Naive thymus-derived CD4-positive, alpha-beta T cell (primary cell): ENCODE measurements around the gene GDPD4. TPM values are rescaled to one million over a fixed set of nuclear protein-coding genes. Genes with fewer than 3 reads are reported as not detected.

Experiments
- ATAC-seq: fragments of 150-1000 bp; cut with Tn5 transposase; 2 replicates; pipeline ENCODE4 v1.10.0; 2021; ENCODE audit warnings: mild to moderate bottlenecking, moderate library complexity
- CTCF ChIA-PET: fragments of 350-600 bp; sonication (Branson Sonifier 250); formaldehyde crosslinking; loops from one replicate; lab custom pipeline; 2021; ENCODE audit warnings: antibody characterized with exemption; lab: Charles Lee
- POLR2A ChIA-PET: fragments of 350-600 bp; sonication (Branson Sonifier 250); formaldehyde crosslinking; loops from one replicate; lab custom pipeline; 2021; ENCODE audit warnings: antibody characterized with exemption, inconsistent platforms; lab: Charles Lee
- DNase-seq, 9 donors: peaks; one replicate each; pipeline versions ENCODE4 v3.0.0 to v3.0.0-alpha.2; 2020 to 2022; ENCODE audit warnings: mixed read lengths in 1 of 9
- H3K27ac ChIP-seq: one replicate; pipeline ENCODE4 v1.7.0; 2013; ENCODE audit warnings: mild to moderate bottlenecking, low read depth, low read length, moderate library complexity
- H3K27me3 ChIP-seq, 2 donors: one replicate each; pipeline ENCODE4 v1.7.0; 2013; ENCODE audit warnings: low read length in 2 of 2, mild to moderate bottlenecking in 2 of 2, moderate library complexity in 2 of 2; ENCODE audit not compliant: control insufficient read depth in 2 of 2, insufficient read depth in 2 of 2
- H3K36me3 ChIP-seq, 3 experiments: 1 replicate in 2 of 3; 2 replicates in 1 of 3; pipeline ENCODE4 v1.7.0; 2013; ENCODE audit warnings: low read length in 3 of 3, mild to moderate bottlenecking in 3 of 3, moderate library complexity in 1 of 3; ENCODE audit not compliant: insufficient read depth in 3 of 3, control insufficient read depth in 2 of 3
- H3K4me1 ChIP-seq, 2 donors: one replicate each; pipeline ENCODE4 v1.7.0; 2013; ENCODE audit warnings: low read length in 2 of 2, mild to moderate bottlenecking in 2 of 2, moderate library complexity in 1 of 2; ENCODE audit not compliant: control insufficient read depth in 2 of 2, insufficient read depth in 2 of 2
- H3K4me3 ChIP-seq: 2 replicates; pipeline ENCODE4 v1.7.0; 2013; ENCODE audit warnings: mild to moderate bottlenecking, low read length
- H3K9me3 ChIP-seq, 3 experiments: 1 replicate in 2 of 3; 2 replicates in 1 of 3; pipeline ENCODE4 v1.7.0; 2013; ENCODE audit warnings: low read length in 3 of 3; ENCODE audit not compliant: control insufficient read depth in 2 of 3
- H3K27ac Mint-ChIP-seq, 9 donors: one replicate each; pipeline ENCODE4 v1.8.0; 2020 to 2022; ENCODE audit warnings: mixed read lengths in 9 of 9, mild to moderate bottlenecking in 8 of 9, moderate library complexity in 5 of 9, inconsistent platforms in 2 of 9
- H3K27me3 Mint-ChIP-seq, 5 donors: one replicate each; pipeline ENCODE4 v1.8.0; 2021 to 2022; ENCODE audit warnings: mixed read lengths in 5 of 5, mild to moderate bottlenecking in 1 of 5
- H3K36me3 Mint-ChIP-seq, 5 donors: one replicate each; pipeline ENCODE4 v1.8.0; 2020 to 2022; ENCODE audit warnings: mixed read lengths in 5 of 5, mild to moderate bottlenecking in 3 of 5, inconsistent platforms in 1 of 5
- H3K4me1 Mint-ChIP-seq, 7 donors: one replicate each; pipeline ENCODE4 v1.8.0; 2020 to 2022; ENCODE audit warnings: mixed read lengths in 7 of 7, mild to moderate bottlenecking in 3 of 7, inconsistent platforms in 1 of 7
- H3K4me3 Mint-ChIP-seq, 10 donors: one replicate each; pipeline ENCODE4 v1.8.0; 2020 to 2022; ENCODE audit warnings: mild to moderate bottlenecking in 10 of 10, mixed read lengths in 10 of 10, moderate library complexity in 6 of 10, inconsistent platforms in 2 of 10
- H3K9me3 Mint-ChIP-seq, 11 donors: one replicate each; pipeline ENCODE4 v1.8.0; 2020 to 2022; ENCODE audit warnings: mixed read lengths in 11 of 11, mild to moderate bottlenecking in 4 of 11, inconsistent platforms in 1 of 11, moderate library complexity in 1 of 11
- intact Hi-C, 2 donors: fragments of 100-400 bp; cut with micrococcal nuclease; formaldehyde crosslinking; loops; one replicate each; pipeline ENCODE4 v1.15.1; 2023
- polyA plus RNA-seq, 2 donors: library from polyadenylated mRNA; unstranded; fragments of 300-500 nt; fragmentation: Illumina TruSeq; gene quantifications; one replicate each; pipeline ENCODE4 v1.2.3, GENCODE V29; 2021
- total RNA-seq, 6 experiments: library from RNA in 5 of 6; stranded (reverse) in 5 of 6; gene quantifications; 1 replicate in 5 of 6; 2 replicates in 1 of 6; pipeline ENCODE4 v1.2.3 and lab custom pipeline; 2021 to 2026

The GDPD4 gene
- total and polyA plus RNA-seq, 7 experiments from 2014 or later: not detected

DNA sequence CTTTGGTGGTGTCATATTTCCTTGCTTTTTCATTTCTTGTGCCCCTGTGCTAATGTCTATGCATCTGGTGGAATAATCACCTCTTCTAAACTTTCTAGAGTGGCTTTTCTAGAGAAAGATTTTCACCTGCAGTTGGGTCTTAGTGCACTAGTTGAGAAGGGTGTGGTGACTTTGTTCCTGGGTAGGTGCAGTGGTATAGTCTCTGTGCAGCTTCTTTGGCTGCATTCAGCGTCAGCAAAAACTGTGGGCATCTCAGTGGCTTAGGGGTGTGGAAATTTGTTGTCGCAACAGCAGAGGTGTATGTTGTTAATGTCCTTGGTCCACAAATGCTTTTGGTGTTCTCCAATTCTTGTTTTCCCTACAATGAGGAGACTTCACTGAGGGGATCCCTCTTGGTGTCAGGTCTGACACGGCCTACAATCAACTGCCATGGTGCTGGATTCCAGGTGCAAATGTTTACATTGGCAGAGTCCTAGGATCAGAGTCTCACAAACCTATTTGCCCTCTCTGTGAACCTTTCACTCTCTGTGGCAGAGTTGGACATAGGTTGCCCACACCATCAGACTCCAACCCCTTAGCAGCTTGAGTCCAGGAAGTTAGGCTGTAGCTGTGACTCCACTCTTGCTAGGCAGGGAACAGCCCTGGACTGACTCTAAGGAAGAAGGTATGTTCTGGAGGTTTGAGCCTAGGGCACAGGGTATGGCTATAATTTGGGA is 48.8 kb downstream of the GDPD4 start:
- Histone ChIP-seq H3K27ac (no peak overlapping the region), H3K4me3 (no peak overlapping the region), H3K4me1 (no peaks in the 10 kb centered on the region), H3K9me3 (peaks cover 0 to 4% (median 0%) of the 10 kb centered on the region in 3 experiments), H3K36me3 (no peaks in the 10 kb centered on the region), H3K27me3 (no peaks in the 10 kb centered on the region)
- intact Hi-C loops: no loop called here
- Mint-ChIP-seq H3K4me3 (no peak overlapping the region), H3K4me1 (no peaks in the 10 kb centered on the region), H3K27me3 (peaks cover 0 to 12% (median 5%) of the 10 kb centered on the region in 5 donors), H3K36me3 (no peaks in the 10 kb centered on the region), H3K9me3 (peaks cover 0 to 30% (median 16%) of the 10 kb centered on the region in 11 donors), H3K27ac (no peak overlapping the region)
- ChIA-PET CTCF (no interaction called here), POLR2A (no interaction called here)
- no peak for DNase-seq
- no peak for ATAC-seq

DNA sequence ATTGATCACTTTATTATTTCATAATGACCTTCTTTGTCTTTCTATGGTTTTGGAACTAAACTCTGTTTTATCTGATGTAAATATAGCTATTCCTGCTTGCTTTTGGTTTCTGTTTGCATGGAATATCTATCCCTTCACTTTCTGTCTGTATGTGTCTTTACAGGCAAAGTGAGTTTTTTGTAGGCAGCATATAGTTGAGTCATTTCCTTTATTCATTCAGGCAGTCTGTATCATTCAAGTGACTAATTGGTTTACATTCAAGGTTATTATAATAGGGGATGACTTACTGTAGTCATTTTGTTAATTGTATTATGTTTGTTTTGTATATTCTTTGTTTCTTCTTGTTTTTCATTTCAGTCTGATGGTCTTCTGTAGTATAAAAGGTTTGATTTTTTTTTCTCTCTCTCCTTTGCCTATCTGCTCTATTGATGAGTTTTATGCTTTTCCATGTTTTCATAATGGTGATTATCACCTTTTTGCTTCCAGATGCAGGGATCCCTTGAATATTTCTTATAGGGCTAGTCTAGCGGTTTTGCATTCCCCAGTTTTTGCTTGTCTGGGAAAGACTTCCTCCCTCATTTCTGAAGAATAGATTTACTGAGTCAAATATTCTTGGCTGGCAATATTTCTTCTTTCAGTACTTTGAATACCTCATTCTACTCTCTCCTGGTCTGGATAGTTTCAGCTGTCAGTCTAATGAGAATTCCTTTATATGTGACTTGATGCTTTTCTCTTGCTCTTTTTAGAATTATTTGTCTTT is 50.4 kb downstream of the GDPD4 start:
- Mint-ChIP-seq H3K4me3 (no peak overlapping the region), H3K9me3 (peaks cover 0 to 30% (median 16%) of the 10 kb centered on the region in 11 donors), H3K4me1 (no peaks in the 10 kb centered on the region), H3K27ac (no peak overlapping the region), H3K36me3 (no peaks in the 10 kb centered on the region), H3K27me3 (peaks cover 0 to 12% (median 3%) of the 10 kb centered on the region in 5 donors)
- ChIA-PET CTCF (interaction anchor here (0.5 kb wide), 1 partner anchor 997 kb away, joined by 3 read pairs; no protein-coding TSS in a partner anchor), POLR2A (no interaction called here)
- Histone ChIP-seq H3K4me3 (no peak overlapping the region), H3K9me3 (peaks cover 0 to 4% (median 0%) of the 10 kb centered on the region in 3 experiments), H3K4me1 (no peaks in the 10 kb centered on the region), H3K36me3 (no peaks in the 10 kb centered on the region), H3K27me3 (no peaks in the 10 kb centered on the region), H3K27ac (no peak overlapping the region)
- DNase-seq (no peak), ATAC-seq (no peak)
- intact Hi-C loops: no loop called here

DNA sequence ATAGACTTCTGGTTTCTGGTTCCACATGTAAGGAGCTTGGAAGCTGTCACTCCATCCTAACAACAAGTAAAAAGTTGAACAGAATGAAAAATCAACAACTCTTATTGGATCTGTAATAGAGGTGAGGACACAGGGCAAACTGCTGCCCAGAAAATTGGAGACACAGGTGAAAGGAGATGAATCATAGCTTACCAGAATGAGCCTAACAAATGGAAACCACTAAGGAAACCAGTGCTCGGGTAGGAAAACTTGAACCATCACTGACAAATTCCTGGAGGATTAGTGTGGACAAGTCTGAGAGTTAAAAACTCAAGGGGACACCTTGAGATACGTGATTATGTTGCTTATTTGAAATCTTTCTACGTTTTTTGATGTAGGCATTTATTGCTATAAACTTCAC is 52.1 kb downstream of the GDPD4 start:
- Mint-ChIP-seq H3K36me3 (no peaks in the 10 kb centered on the region), H3K4me1 (peaks cover 0 to 4% (median 0%) of the 10 kb centered on the region in 7 donors), H3K27me3 (peaks cover 0 to 5% (median 0%) of the 10 kb centered on the region in 5 donors), H3K9me3 (peaks cover 0 to 30% (median 16%) of the 10 kb centered on the region in 11 donors), H3K4me3 (no peak overlapping the region), H3K27ac (no peak overlapping the region)
- ChIA-PET POLR2A (no interaction called here), CTCF (interaction anchor here (1.0 kb wide), 1 partner anchor 122 kb away, joined by 3 read pairs; no protein-coding TSS in a partner anchor)
- Histone ChIP-seq H3K36me3 (no peaks in the 10 kb centered on the region), H3K9me3 (peaks cover 0 to 4% (median 0%) of the 10 kb centered on the region in 3 experiments), H3K4me1 (no peaks in the 10 kb centered on the region), H3K4me3 (no peak overlapping the region), H3K27me3 (no peaks in the 10 kb centered on the region), H3K27ac (no peak overlapping the region)
- DNase-seq (no peak), ATAC-seq (no peak)
- intact Hi-C loops: no loop called here

DNA sequence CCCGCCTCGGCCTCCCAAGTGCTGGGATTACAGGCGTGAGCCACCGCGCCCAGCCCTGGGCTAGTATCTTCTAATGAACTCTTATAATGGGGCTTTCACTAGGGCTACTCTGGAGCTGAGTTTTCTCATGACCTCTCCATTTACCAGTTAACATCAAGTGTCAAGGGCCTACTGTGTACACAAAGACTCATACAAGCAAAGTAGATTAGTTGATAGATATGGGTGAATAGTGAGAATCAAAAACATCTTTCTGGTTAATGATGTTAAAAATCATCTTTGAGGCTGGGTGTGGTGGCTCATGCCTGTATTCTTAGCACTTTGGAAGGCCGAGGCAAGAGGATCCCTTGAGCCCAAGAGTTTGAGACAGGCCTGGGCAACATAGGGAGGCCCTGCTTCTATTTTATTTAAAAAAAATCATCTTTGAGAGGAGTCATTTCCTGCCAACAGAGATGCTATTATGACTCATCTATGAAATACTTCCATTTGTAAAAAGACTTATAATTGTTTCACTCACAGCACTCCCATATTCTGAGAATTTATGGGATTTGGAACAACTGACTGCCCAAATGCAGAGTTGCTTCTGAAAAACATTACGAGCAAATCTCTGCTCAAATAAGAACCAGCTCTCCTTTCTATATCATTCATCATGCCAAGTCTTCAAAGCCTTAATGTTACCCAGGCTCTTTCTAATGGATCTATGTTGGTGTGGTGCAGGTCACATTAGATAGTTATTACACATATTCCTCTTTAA is 57.0 kb downstream of the GDPD4 start:
- ChIA-PET POLR2A (no interaction called here), CTCF (no interaction called here)
- ATAC-seq: no peak
- no peak overlapping the region for H3K4me3 ChIP-seq
- intact Hi-C loops: no loop called here
- no peak overlapping the region for H3K27ac ChIP-seq
- no peaks in the 10 kb centered on the region for H3K36me3 ChIP-seq
- H3K4me1 ChIP-seq: no peaks in the 10 kb centered on the region
- Mint-ChIP-seq H3K4me3 (no peak overlapping the region), H3K27me3 (no peaks in the 10 kb centered on the region), H3K36me3 (no peaks in the 10 kb centered on the region), H3K27ac (no peak overlapping the region), H3K9me3 (peaks cover 0 to 7% (median 0%) of the 10 kb centered on the region in 11 donors), H3K4me1 (peaks cover 0 to 7% (median 0%) of the 10 kb centered on the region in 7 donors)
- H3K27me3 ChIP-seq: no peaks in the 10 kb centered on the region
- no peak for DNase-seq
- H3K9me3 ChIP-seq: no peaks in the 10 kb centered on the region

DNA sequence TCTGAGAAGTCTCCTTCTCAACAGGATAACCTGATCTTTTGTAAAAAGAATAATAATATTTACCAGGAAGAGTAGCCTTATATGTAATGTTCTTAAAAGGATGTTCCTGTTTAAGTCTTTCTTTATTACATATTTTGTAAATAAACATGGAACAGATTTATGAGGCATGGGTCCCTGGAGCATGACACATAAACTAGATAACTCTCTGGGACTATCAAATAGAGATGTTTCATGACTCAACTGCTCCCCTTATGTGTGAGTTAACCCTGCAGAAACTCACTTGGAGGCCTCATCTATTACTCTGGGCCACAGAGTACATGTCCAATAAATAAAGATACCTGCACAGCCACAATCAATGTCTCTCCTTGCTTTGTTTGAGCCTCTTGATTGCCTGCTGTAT is 64.6 kb downstream of the GDPD4 start:
- no peaks in the 10 kb centered on the region for H3K27me3 ChIP-seq
- Mint-ChIP-seq H3K27me3 (peaks cover 0 to 12% (median 10%) of the 10 kb centered on the region in 5 donors), H3K4me3 (no peak overlapping the region), H3K27ac (no peak overlapping the region), H3K36me3 (peaks cover 0 to 4% (median 0%) of the 10 kb centered on the region in 5 donors), H3K4me1 (no peaks in the 10 kb centered on the region), H3K9me3 (peaks cover 0 to 7% (median 0%) of the 10 kb centered on the region in 11 donors)
- no peak overlapping the region for H3K27ac ChIP-seq
- no peak overlapping the region for H3K4me3 ChIP-seq
- ATAC-seq (no peak), DNase-seq (no peak)
- intact Hi-C loops: no loop called here
- CTCF ChIA-PET: no interaction called here
- H3K4me1 ChIP-seq: no peaks in the 10 kb centered on the region
- no peaks in the 10 kb centered on the region for H3K36me3 ChIP-seq
- POLR2A ChIA-PET: no interaction called here
- H3K9me3 ChIP-seq: no peaks in the 10 kb centered on the region

DNA sequence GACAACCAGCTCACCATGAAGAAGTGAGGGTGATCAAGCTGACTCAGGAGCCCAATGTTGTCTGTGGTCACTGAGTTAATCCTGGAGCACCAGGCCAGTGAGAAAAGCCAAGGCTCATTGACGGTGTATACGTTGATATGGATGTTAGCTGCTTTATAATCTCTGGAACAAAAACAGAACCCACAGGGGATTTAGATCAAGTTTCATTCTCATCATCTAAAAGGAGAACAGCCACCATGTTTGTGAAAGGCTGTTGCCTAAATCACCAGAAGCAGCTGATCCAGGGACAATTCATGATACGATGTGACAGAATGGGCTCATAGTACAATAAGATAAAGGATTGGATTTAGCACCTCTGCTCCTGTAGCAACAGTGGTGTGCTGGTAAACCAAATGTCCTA is 68.5 kb downstream of the GDPD4 start:
- Histone ChIP-seq H3K27me3 (no peaks in the 10 kb centered on the region), H3K4me3 (no peak overlapping the region), H3K9me3 (no peaks in the 10 kb centered on the region), H3K36me3 (no peaks in the 10 kb centered on the region), H3K27ac (no peak overlapping the region), H3K4me1 (no peaks in the 10 kb centered on the region)
- Mint-ChIP-seq H3K36me3 (no peaks in the 10 kb centered on the region), H3K27ac (no peak overlapping the region), H3K4me1 (no peaks in the 10 kb centered on the region), H3K9me3 (no peaks in the 10 kb centered on the region), H3K27me3 (peaks cover 1 to 16% (median 7%) of the 10 kb centered on the region in 5 donors), H3K4me3 (no peak overlapping the region)
- ATAC-seq (no peak), DNase-seq (no peak)
- ChIA-PET POLR2A (no interaction called here), CTCF (no interaction called here)
- intact Hi-C loops: no loop called here
